ENCODE data around the gene UCN. TPM values are rescaled to one million over a fixed set of nuclear protein-coding genes. Genes with fewer than 3 reads are reported as not detected.

The UCN gene
- total and polyA plus RNA-seq, 2 donors (not counting 3 experiments of a cell fraction or from before 2014, with no cell fraction given) = 0.75 to 1.2 TPM

DNA sequence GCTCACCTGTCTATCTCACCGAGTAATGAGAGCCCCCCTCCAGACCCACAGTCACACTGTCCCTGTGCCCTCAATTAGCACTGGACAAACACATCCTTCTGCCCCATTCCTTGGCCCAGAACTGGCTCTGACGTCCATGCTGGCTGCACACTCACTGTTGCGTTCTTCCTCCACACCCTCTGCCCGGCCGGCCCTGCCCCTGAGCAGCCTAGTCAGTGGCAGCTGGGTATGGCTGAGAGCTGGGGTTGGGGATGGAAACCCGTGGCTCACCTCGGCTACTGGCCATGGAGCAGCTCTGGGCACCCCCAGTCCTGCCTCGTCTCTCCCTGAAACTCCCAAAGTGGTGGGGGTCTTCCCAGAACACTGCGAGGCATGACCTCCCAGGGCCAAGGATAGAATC is 6.5 kb upstream of the UCN start:
- no peak overlapping the region for H3K27ac ChIP-seq (ENCODE audit: insufficient read depth, low read depth, low read length)
- no peak overlapping the region for H2AFZ ChIP-seq (ENCODE audit: low read depth, low read length)
- TF ChIP-seq EZH2 (IDR thresholded peaks at IDR 0.05; ENCODE audit: borderline replicate concordance, low read depth, low read length, severe bottlenecking) = no peak
- no peak for TF ChIP-seq GATA2 (IDR thresholded peaks at IDR 0.05; ENCODE audit: insufficient read depth, insufficient read length, low read depth, low read length)
- TF ChIP-seq, protein P1, sequence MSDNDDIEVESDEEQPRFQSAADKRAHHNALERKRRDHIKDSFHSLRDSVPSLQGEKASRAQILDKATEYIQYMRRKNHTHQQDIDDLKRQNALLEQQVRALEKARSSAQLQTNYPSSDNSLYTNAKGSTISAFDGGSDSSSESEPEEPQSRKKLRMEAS (IDR thresholded peaks at IDR 0.05; ENCODE audit: insufficient read depth, insufficient read length) = no peak
- no peak for TF ChIP-seq POLR2A (IDR thresholded peaks at IDR 0.05; ENCODE audit: low read depth, low read length)
- TF ChIP-seq MYC (IDR thresholded peaks at IDR 0.05; ENCODE audit: low read depth, low read length) = no peak
- TF ChIP-seq, protein P2, sequence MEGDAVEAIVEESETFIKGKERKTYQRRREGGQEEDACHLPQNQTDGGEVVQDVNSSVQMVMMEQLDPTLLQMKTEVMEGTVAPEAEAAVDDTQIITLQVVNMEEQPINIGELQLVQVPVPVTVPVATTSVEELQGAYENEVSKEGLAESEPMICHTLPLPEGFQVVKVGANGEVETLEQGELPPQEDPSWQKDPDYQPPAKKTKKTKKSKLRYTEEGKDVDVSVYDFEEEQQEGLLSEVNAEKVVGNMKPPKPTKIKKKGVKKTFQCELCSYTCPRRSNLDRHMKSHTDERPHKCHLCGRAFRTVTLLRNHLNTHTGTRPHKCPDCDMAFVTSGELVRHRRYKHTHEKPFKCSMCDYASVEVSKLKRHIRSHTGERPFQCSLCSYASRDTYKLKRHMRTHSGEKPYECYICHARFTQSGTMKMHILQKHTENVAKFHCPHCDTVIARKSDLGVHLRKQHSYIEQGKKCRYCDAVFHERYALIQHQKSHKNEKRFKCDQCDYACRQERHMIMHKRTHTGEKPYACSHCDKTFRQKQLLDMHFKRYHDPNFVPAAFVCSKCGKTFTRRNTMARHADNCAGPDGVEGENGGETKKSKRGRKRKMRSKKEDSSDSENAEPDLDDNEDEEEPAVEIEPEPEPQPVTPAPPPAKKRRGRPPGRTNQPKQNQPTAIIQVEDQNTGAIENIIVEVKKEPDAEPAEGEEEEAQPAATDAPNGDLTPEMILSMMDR (IDR thresholded peaks at IDR 0.05; ENCODE audit: extremely low read depth in 1 of 2, insufficient read depth in 1 of 2, low read depth in 1 of 2, low read length in 2 of 2) = no peak
- TF ChIP-seq FOS (IDR thresholded peaks at IDR 0.05; ENCODE audit: borderline replicate concordance, insufficient read depth, low read length) = no peak
- TF ChIP-seq JUN (IDR thresholded peaks at IDR 0.05; ENCODE audit: borderline replicate concordance, insufficient read depth, insufficient read length, low read depth) = no peak
- no peak for TF ChIP-seq POLR2AphosphoS5 (IDR thresholded peaks at IDR 0.05; ENCODE audit: insufficient read depth, low read depth, low read length)
- intact Hi-C loops (cut with micrococcal nuclease) (no loop called here), dilution Hi-C loops (cut with MboI; ENCODE audit: extremely low pct_ligation_motif_present, low sequenced_read_pairs) (no loop called here)
- CTCF ChIA-PET = interaction anchor here (1.0 to 2.5 kb wide), 2 partner anchors 12 to 49 kb away, joined by 3 to 12 read pairs; no protein-coding TSS in a partner anchor
- BruUV-seq (replicated peaks) = no TSS peak
- no peaks in the 10 kb centered on the region for H3K9me1 ChIP-seq (replicated peaks; ENCODE audit: control insufficient read depth, extremely low read depth, insufficient read depth, low read length)
- FAIRE-seq = no peak
- no peak overlapping the region for H3K9ac ChIP-seq (replicated peaks; ENCODE audit: extremely low read depth, insufficient read depth, low read length)
- POLR2A ChIA-PET = no interaction called here
- H3K79me2 ChIP-seq (ENCODE audit: control insufficient read depth, insufficient read depth, low read length) = no peaks in the 10 kb centered on the region
- H3K27me3 ChIP-seq (ENCODE audit: control insufficient read depth in 2 of 2, insufficient read depth in 2 of 2, low read length in 2 of 2) = no peaks in the 10 kb centered on the region
- H3K36me3 ChIP-seq (ENCODE audit: control insufficient read depth in 2 of 2, extremely low read depth in 1 of 2, insufficient read depth in 2 of 2, low read length in 2 of 2) = peaks cover 0 to 3% of the 10 kb centered on the region in 2 experiments
- peaks cover 6% of the 10 kb centered on the region for H3K4me1 ChIP-seq (ENCODE audit: control insufficient read depth, extremely low read depth, insufficient read depth, low read length)
- H4K20me1 ChIP-seq (replicated peaks; ENCODE audit: control insufficient read depth, extremely low read depth, insufficient read depth, low read length) = no peaks in the 10 kb centered on the region
- DNase-seq (ENCODE audit: low read depth, low spot score) = no peak
- H3K4me2 ChIP-seq (ENCODE audit: insufficient read depth, low read length) = no peak overlapping the region
- no peak overlapping the region for H3K4me3 ChIP-seq (replicated peaks in 1 of 3; ENCODE audit: insufficient read depth in 1 of 3, low read depth in 1 of 3, low read length in 3 of 3)
- no peaks in the 10 kb centered on the region for H3K9me3 ChIP-seq (replicated peaks; ENCODE audit: control insufficient read depth, insufficient read depth, low read length)

Data from endothelial cell of umbilical vein (primary cell).